Central memory CD4-positive, alpha-beta T cell (primary cell): ENCODE measurements around the gene FOXK1.
A peak's percentile ranks its signal among the peaks of the same experiment; 100 is the strongest.

ENCODE experiments used
- DNase-seq: peaks from one replicate; pipeline ENCODE4 v3.0.0; 2022

The FOXK1 gene

GRCh38 chr7:4745971-4746919 is 64.2 kb downstream of the FOXK1 start:
- DNase-seq = peak; percentile 33

GRCh38 chr7:4747013-4747412 is 64.9 kb downstream of the FOXK1 start:
- DNase-seq = no peak

- DNase-seq = no peak
These were observed 65.7 kb downstream of the FOXK1 start for GRCh38 chr7:4747746-4748145.

GRCh38 chr7:4748231-4748681 is 66.2 kb downstream of the FOXK1 start:
- no peak for DNase-seq

GRCh38 chr7:4749363-4749762 is 67.3 kb downstream of the FOXK1 start:
- DNase-seq = no peak

GRCh38 chr7:4749798-4750197 is 67.7 kb downstream of the FOXK1 start:
- DNase-seq = no peak

- no peak for DNase-seq
These were observed 69.4 kb downstream of the FOXK1 start for GRCh38 chr7:4751398-4751947.

GRCh38 chr7:4753598-4754432 is 71.7 kb downstream of the FOXK1 start:
- DNase-seq = peak; percentile 76

DNA sequence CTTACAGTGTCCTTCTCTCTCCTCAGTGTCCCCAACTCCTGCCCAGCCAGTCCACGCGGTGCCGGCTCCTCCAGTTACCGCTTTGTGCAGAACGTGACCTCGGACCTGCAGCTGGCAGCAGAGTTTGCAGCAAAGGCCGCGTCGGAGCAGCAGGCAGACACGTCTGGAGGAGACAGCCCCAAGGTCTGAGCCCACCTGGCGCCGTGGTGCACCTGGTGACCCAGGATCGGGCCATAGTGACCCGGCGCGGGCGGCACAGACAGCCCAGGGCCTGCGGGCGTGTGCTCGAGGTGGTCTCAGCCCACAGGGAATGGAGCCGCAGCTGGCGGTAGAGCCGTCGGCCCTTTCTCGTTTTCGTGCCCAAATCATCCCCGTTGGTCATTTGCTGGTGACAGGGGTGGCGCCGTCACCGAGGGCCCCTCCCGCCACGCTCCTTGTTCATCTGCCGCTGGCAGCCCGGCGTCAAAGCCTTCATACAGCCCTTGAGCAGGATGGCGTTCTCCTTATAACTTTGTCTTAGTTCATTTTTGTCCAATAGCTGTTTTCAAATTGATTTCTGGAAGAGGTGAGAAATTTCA is 72.4 kb downstream of the FOXK1 start:
- no peak for DNase-seq

GRCh38 chr7:4755045-4755444 is 73.0 kb downstream of the FOXK1 start:
- no peak for DNase-seq

DNA sequence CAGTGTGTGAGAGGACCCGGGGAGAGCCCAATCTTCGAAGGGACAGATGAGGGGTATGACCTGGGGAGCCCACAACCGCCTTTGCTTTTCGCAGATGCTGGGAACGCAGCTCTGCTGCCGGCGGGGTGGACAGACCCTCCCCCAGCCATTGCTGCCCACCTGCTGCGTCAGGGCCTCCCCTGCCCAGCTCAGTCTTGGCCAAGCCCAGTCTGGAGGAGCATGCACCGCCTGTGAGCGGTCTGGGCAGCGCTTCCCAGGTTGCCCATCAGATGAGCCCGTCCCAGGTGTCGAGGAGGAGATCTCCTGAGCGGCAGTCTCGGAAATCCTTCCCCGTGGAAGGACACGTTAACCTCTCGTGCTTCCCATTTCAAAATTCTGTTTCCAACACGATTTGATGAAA is 76.0 kb downstream of the FOXK1 start:
- no peak for DNase-seq

DNA sequence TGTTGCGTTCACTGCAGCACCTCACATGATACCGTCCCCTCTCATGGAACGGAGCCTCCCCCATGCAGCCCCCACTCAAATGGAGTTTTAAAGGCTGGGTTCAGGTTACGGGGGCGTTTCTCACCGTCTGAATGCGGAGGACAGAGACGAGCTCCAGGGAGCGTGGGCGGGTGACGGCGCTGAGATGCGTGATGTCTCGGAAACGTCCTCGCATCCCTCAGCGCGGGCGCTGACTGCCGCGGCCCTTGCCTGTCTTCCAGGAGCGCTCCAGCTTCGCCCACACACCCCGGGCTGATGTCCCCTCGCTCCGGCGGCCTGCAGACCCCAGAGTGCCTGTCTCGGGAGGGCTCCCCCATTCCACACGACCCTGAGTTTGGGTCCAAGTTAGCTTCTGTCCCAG is 76.7 kb downstream of the FOXK1 start:
- no peak for DNase-seq

DNA sequence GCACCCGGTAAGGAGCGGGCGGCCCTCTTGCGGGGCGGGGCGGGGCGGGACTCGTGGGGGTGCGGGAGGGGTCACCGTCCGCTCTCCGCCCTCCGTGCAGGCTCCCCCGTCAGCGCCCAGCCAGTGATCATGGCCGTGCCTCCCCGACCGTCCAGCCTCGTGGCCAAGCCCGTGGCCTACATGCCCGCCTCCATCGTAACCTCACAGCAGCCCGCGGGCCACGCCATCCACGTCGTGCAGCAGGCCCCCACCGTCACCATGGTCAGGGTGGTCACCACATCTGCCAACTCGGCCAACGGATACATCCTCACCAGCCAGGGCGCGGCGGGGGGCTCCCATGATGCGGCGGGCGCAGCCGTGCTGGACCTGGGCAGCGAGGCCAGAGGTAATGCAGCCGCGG is 77.1 kb downstream of the FOXK1 start:
- no peak for DNase-seq

DNA sequence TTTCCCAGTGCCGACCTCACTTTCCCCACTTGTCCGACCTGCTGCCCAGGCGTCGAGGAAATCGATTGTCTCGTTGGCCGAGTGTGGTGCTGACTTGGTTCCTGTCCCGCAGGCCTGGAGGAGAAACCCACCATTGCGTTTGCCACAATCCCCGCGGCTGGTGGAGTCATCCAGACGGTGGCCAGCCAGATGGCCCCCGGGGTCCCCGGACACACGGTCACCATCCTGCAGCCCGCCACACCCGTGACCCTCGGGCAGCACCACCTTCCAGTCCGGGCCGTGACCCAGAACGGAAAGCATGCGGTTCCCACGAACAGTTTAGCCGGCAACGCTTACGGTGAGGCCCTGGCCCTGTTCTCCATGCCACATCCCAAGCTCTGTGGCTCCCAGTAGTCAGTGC is 78.9 kb downstream of the FOXK1 start:
- DNase-seq = no peak

GRCh38 chr7:4762121-4763055 is 80.3 kb downstream of the FOXK1 start:
- no peak for DNase-seq

GRCh38 chr7:4763091-4763793 is 81.1 kb downstream of the FOXK1 start:
- no peak for DNase-seq

GRCh38 chr7:4763794-4764185 is 81.7 kb downstream of the FOXK1 start:
- DNase-seq = no peak

- DNase-seq = no peak
These were observed 82.4 kb downstream of the FOXK1 start for GRCh38 chr7:4764402-4765007.

DNA sequence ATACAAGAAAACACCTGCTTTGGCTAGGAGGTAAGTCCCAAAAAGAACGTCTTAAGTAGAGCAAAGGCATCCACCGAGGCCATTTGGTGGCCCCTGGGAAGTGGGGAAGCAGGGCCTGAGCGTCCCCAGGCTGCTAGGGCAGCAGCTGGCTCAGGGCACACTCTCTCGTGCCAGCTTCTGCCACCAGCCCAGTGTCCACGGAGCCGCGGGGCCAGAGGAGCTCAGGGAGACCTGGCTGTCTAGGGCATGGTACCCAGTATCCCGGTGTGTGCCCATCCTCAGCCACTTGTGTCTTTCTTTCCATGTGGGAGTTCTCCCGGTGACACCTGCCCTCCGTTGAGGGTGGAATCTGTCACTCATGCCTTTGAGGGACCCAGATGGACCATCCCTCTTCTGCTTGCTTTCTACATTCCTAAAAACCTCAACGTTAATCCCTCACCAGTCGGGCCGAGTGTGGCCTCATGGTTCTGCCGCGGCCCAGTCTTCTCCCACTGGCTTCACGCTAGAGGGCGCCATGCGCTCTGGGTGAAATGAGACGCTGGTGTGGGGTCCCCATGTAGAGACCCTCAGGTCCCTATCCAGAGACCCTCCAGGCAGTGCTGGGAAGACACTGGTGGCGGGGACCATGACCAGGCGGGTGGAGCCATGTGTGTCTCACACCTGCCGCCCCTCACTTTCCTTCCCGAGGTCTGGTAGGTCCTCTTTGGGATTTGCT is 83.8 kb downstream of the FOXK1 start:
- DNase-seq = no peak
